HepG2 (cell line): ENCODE measurements around the gene CCDC170. TPM values are rescaled to one million over a fixed set of nuclear protein-coding genes. Genes with fewer than 3 reads are reported as not detected.
A peak's percentile ranks its signal among the peaks of the same experiment; 100 is the strongest.

Experiments used
- ARNT ChIP-seq: fragments of 450-650 bp; IDR thresholded peaks from 2 replicates; pipeline ENCODE4 v1.6.1; 2017
- MTF2 ChIP-seq: sonication (generic); formaldehyde crosslinking; IDR thresholded peaks from 2 replicates; pipeline ENCODE4 v1.5.0; 2020; ENCODE audit warnings: missing genetic modification reagents, borderline replicate concordance
- NRL ChIP-seq: sonication (generic); formaldehyde crosslinking; IDR thresholded peaks from 2 replicates; pipeline ENCODE4 v1.5.0; 2020; ENCODE audit warnings: missing genetic modification reagents, mild to moderate bottlenecking, moderate library complexity, borderline replicate concordance
- TBX3 ChIP-seq: fragments of 450-650 bp; IDR thresholded peaks from 2 replicates; pipeline ENCODE4 v1.6.1; 2017; ENCODE audit warnings: antibody characterized with exemption, mild to moderate bottlenecking, inconsistent platforms, borderline replicate concordance
- TGIF2 ChIP-seq: IDR thresholded peaks from 2 replicates; pipeline ENCODE4 v1.6.1; 2016; ENCODE audit warnings: control low read depth, missing compliant biosample characterization
- ZC3H13 ChIP-seq: sonication (generic); formaldehyde crosslinking; IDR thresholded peaks from 2 replicates; pipeline ENCODE4 v1.8.1; 2023; ENCODE audit warnings: mild to moderate bottlenecking, missing genetic modification reagents, moderate library complexity
- ZIK1 ChIP-seq: sonication (generic); formaldehyde crosslinking; IDR thresholded peaks from 2 replicates; pipeline ENCODE4 v1.5.0; 2020; ENCODE audit warnings: mild to moderate bottlenecking, low read depth, missing genetic modification reagents, borderline replicate concordance
- ZNF354B ChIP-seq: sonication (generic); formaldehyde crosslinking; IDR thresholded peaks from 2 replicates; pipeline ENCODE4 v1.8.0; 2022; ENCODE audit warnings: mild to moderate bottlenecking, missing genetic modification reagents
- ZNF468 ChIP-seq: sonication (generic); formaldehyde crosslinking; IDR thresholded peaks from 2 replicates; pipeline ENCODE4 v1.8.0; 2022; ENCODE audit warnings: mild to moderate bottlenecking, moderate library complexity, missing genetic modification reagents
- ZNF547 ChIP-seq: sonication (generic); formaldehyde crosslinking; IDR thresholded peaks from 2 replicates; pipeline ENCODE4 v1.5.1; 2020; ENCODE audit warnings: mild to moderate bottlenecking, missing genetic modification reagents
- ZNF567 ChIP-seq: sonication (generic); formaldehyde crosslinking; IDR thresholded peaks from 2 replicates; pipeline ENCODE4 v1.8.1; 2023; ENCODE audit warnings: mild to moderate bottlenecking, missing genetic modification reagents, borderline replicate concordance
- ZNF570 ChIP-seq: sonication (generic); formaldehyde crosslinking; IDR thresholded peaks from 2 replicates; pipeline ENCODE4 v1.4.0; 2020; ENCODE audit warnings: mild to moderate bottlenecking, missing genetic modification reagents, borderline replicate concordance
- ZSCAN12 ChIP-seq: sonication (generic); formaldehyde crosslinking; IDR thresholded peaks from 2 replicates; pipeline ENCODE4 v1.9.0; 2021; ENCODE audit warnings: mild to moderate bottlenecking, missing genetic modification reagents
- ZSCAN9 ChIP-seq: IDR thresholded peaks from 2 replicates; pipeline ENCODE4 v1.6.1; 2016; ENCODE audit warnings: borderline replicate concordance
- polyA plus RNA-seq, 8 experiments: library from polyadenylated mRNA; depleted of rRNA in 3 of 8; stranded (reverse) in 7 of 8; unstranded in 1 of 8; fragments of >200 nt; fragmentation: Illumina TruSeq in 4 of 8; extraction: Trizol in 4 of 8; gene quantifications; 2 replicates each; pipeline versions ENCODE4 v1.2.1 to v1.2.3, GENCODE V29; 2011 to 2016; ENCODE audit warnings: low read depth in 4 of 8, missing spikeins in 1 of 8, mixed read lengths in 1 of 8; ENCODE audit not compliant: insufficient read depth in 1 of 8
- total RNA-seq, 5 experiments: library from RNA; depleted of rRNA; stranded (reverse); fragments of >200 nt; fragmentation: Illumina TruSeq; extraction: Trizol; gene quantifications; 2 replicates each; pipeline ENCODE4 v1.2.3, GENCODE V29; 2016; ENCODE audit warnings: low read depth in 1 of 5
- TF ChIP-seq, protein P1 (sequence below): sonication (generic); formaldehyde crosslinking; IDR thresholded peaks from 2 replicates; pipeline ENCODE4 v1.4.0; 2020; ENCODE audit warnings: missing genetic modification reagents
- TF ChIP-seq, protein P2 (sequence below): sonication (generic); formaldehyde crosslinking; IDR thresholded peaks from 2 replicates; pipeline ENCODE4 v1.4.0; 2020; ENCODE audit warnings: missing genetic modification reagents
- TF ChIP-seq, protein P3 (sequence below): sonication (generic); formaldehyde crosslinking; IDR thresholded peaks from 2 replicates; pipeline ENCODE4 v1.4.0; 2020; ENCODE audit warnings: low read depth, missing genetic modification reagents
- TF ChIP-seq, protein P4 (sequence below): sonication (generic); formaldehyde crosslinking; conservative IDR thresholded peaks from 2 replicates; pipeline ENCODE4 v1.4.0; 2020; ENCODE audit warnings: missing genetic modification reagents

Gene CCDC170
- total and polyA plus RNA-seq, 2 of the 13 experiments (the other 11 are each of a cell fraction or from before 2014, with no cell fraction given) = 0.90 to 5.1 TPM

DNA sequence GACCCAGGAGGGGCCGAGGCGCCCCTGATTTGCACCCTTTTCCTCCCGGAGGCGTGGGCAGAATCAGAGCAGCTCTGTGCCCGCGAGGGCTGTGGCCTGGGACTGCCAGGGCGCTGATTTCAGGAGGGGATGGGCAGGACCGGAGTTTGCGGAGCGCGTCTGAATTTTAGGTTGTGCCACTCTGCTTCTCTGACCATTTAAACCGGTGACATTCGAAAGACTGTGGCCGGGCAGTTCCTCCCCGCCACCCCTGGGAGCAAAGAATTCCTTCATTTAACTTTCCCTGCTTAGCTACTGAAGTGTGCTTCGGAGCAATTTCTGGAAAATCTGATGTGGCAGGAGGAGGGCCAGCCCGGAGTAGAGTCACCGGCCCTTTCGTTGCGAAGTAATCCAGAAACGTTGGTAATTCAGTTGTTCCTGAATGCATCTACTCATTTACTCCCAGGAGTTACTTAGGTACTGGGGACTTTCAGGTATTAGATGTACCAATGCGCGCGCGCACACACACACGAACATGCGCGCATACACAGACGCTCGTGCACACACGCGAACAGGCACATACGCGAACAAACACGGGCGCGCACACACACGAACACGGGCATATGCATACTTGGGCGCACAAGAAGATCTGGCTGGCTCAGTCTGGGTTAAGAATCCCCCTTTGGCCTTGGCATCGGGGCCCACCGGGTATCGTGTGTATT lies 568 bp downstream of the CCDC170 start (continued):
- TF ChIP-seq, protein P1, sequence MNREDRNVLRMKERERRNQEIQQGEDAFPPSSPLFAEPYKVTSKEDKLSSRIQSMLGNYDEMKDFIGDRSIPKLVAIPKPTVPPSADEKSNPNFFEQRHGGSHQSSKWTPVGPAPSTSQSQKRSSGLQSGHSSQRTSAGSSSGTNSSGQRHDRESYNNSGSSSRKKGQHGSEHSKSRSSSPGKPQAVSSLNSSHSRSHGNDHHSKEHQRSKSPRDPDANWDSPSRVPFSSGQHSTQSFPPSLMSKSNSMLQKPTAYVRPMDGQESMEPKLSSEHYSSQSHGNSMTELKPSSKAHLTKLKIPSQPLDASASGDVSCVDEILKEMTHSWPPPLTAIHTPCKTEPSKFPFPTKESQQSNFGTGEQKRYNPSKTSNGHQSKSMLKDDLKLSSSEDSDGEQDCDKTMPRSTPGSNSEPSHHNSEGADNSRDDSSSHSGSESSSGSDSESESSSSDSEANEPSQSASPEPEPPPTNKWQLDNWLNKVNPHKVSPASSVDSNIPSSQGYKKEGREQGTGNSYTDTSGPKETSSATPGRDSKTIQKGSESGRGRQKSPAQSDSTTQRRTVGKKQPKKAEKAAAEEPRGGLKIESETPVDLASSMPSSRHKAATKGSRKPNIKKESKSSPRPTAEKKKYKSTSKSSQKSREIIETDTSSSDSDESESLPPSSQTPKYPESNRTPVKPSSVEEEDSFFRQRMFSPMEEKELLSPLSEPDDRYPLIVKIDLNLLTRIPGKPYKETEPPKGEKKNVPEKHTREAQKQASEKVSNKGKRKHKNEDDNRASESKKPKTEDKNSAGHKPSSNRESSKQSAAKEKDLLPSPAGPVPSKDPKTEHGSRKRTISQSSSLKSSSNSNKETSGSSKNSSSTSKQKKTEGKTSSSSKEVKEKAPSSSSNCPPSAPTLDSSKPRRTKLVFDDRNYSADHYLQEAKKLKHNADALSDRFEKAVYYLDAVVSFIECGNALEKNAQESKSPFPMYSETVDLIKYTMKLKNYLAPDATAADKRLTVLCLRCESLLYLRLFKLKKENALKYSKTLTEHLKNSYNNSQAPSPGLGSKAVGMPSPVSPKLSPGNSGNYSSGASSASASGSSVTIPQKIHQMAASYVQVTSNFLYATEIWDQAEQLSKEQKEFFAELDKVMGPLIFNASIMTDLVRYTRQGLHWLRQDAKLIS (CRISPR knock-in tag) = no peak
- TF ChIP-seq, protein P2, sequence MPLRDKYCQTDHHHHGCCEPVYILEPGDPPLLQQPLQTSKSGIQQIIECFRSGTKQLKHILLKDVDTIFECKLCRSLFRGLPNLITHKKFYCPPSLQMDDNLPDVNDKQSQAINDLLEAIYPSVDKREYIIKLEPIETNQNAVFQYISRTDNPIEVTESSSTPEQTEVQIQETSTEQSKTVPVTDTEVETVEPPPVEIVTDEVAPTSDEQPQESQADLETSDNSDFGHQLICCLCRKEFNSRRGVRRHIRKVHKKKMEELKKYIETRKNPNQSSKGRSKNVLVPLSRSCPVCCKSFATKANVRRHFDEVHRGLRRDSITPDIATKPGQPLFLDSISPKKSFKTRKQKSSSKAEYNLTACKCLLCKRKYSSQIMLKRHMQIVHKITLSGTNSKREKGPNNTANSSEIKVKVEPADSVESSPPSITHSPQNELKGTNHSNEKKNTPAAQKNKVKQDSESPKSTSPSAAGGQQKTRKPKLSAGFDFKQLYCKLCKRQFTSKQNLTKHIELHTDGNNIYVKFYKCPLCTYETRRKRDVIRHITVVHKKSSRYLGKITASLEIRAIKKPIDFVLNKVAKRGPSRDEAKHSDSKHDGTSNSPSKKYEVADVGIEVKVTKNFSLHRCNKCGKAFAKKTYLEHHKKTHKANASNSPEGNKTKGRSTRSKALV (CRISPR knock-in tag) = peak; percentile 63; the same call in 1 of the 2 replicates
- no peak for TF ChIP-seq ZNF354B (CRISPR knock-in tag)
- TF ChIP-seq NRL (CRISPR knock-in tag) = peak; percentile 40; the same call in 1 of the 2 replicates
- no peak for TF ChIP-seq ZNF570
- TF ChIP-seq TGIF2 (CRISPR knock-in tag) = no peak; the same call in none of the 2 replicates
- no peak for TF ChIP-seq ZSCAN12 (CRISPR knock-in tag)
- peak; percentile 52; the same call in 1 of the 2 replicates for TF ChIP-seq ZNF567 (CRISPR knock-in tag)
- no peak for TF ChIP-seq ARNT
- TF ChIP-seq ZNF547 = no peak
- TF ChIP-seq, protein P3, sequence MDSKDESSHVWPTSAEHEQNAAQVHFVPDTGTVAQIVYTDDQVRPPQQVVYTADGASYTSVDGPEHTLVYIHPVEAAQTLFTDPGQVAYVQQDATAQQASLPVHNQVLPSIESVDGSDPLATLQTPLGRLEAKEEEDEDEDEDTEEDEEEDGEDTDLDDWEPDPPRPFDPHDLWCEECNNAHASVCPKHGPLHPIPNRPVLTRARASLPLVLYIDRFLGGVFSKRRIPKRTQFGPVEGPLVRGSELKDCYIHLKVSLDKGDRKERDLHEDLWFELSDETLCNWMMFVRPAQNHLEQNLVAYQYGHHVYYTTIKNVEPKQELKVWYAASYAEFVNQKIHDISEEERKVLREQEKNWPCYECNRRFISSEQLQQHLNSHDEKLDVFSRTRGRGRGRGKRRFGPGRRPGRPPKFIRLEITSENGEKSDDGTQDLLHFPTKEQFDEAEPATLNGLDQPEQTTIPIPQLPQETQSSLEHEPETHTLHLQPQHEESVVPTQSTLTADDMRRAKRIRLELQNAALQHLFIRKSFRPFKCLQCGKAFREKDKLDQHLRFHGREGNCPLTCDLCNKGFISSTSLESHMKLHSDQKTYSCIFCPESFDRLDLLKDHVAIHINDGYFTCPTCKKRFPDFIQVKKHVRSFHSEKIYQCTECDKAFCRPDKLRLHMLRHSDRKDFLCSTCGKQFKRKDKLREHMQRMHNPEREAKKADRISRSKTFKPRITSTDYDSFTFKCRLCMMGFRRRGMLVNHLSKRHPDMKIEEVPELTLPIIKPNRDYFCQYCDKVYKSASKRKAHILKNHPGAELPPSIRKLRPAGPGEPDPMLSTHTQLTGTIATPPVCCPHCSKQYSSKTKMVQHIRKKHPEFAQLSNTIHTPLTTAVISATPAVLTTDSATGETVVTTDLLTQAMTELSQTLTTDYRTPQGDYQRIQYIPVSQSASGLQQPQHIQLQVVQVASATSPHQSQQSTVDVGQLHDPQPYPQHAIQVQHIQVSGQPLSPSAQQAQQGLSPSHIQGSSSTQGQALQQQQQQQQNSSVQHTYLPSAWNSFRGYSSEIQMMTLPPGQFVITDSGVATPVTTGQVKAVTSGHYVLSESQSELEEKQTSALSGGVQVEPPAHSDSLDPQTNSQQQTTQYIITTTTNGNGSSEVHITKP (CRISPR knock-in tag) = no peak
- TF ChIP-seq ZSCAN9 (CRISPR knock-in tag) = peak; percentile 21; the same call in 1 of the 2 replicates
- no peak for TF ChIP-seq ZIK1 (CRISPR knock-in tag)
- TF ChIP-seq, protein P4, sequence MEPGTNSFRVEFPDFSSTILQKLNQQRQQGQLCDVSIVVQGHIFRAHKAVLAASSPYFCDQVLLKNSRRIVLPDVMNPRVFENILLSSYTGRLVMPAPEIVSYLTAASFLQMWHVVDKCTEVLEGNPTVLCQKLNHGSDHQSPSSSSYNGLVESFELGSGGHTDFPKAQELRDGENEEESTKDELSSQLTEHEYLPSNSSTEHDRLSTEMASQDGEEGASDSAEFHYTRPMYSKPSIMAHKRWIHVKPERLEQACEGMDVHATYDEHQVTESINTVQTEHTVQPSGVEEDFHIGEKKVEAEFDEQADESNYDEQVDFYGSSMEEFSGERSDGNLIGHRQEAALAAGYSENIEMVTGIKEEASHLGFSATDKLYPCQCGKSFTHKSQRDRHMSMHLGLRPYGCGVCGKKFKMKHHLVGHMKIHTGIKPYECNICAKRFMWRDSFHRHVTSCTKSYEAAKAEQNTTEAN (CRISPR knock-in tag) = peak; percentile 83; the same call in 1 of the 2 replicates
- TF ChIP-seq ZC3H13 = no peak
- peak; percentile 92 for TF ChIP-seq MTF2
- TF ChIP-seq TBX3 = no peak
- TF ChIP-seq ZNF468 (CRISPR knock-in tag) = no peak
